Measurements from ENCODE around the gene UBE2M.

Gene UBE2M

DNA sequence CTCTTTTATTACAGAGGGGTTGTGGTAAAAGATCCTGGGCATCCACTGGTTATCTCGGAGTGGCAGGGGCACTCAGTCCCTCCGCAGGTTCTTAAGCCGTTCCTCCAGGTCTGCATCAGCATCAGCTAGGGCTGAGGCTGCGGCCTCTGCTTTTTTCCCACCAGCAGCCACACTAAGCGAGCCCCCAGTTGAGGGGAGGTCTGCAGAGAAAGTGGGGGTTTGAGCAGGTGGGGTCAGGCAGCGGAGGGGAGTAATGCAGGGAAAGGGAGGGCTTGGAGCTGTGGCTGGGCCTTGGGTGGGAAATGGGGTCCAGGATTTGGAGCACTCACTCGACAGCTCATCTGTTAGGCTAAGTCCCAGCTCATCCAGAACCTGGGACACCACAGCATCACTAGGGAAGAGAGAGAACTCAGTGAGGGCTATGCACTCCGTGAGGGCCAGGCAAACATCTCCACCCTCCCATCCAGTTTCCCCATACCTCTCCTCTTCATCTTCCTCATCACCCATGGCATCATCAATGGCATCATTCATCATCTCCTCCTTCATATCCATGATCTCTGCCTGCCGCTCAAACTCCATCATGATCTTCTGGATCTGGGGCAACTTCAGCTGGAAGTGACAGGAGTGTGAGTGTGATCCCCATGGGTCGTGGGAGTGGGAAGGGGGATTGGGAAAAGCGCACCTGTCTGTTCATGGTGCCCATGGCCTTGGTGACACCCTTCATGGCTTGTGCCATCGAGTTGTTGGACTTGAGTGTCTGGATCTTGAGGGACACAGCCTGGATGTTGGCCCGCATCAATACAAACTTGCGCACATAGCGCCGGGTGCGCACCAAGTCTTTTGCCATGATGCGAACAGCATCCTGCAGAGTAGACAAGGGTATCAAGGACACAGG lies 6.6 kb downstream of the UBE2M start:
- H3K18ac ChIP-seq (ENCODE audit: low read length): no peak overlapping the region
- peaks cover 2% of the 10 kb centered on the region for H3K9me3 ChIP-seq (ENCODE audit: insufficient read depth, low read depth, low read length)
- H3K14ac ChIP-seq (ENCODE audit: low read length): no peak overlapping the region
- H3K79me2 ChIP-seq (ENCODE audit: control insufficient read depth, insufficient read depth, low read length, poor library complexity): peaks cover 9% of the 10 kb centered on the region
- peaks cover 11 to 19% of the 10 kb centered on the region in 2 experiments for H3K4me1 ChIP-seq (ENCODE audit: control insufficient read depth in 1 of 2, insufficient read depth in 2 of 2, low read length in 2 of 2)
- peaks cover 8% of the 10 kb centered on the region for H3K79me1 ChIP-seq (ENCODE audit: low read length)
- no peak overlapping the region for H2AK5ac ChIP-seq (ENCODE audit: low read length)
- H4K91ac ChIP-seq (ENCODE audit: low read depth, low read length): no peak overlapping the region
- no peak overlapping the region for H4K8ac ChIP-seq (ENCODE audit: low read depth, low read length)
- H4K12ac ChIP-seq (ENCODE audit: low read depth, low read length): no peak overlapping the region
- DNase-seq: no peak
- H2AFZ ChIP-seq (ENCODE audit: insufficient read depth, low read length, poor library complexity): no peak overlapping the region
- H2BK120ac ChIP-seq (ENCODE audit: insufficient read depth, low read length, poor library complexity): no peak overlapping the region
- peak overlapping the region; percentile 19 for H3K4me3 ChIP-seq (ENCODE audit: low read depth, low read length)
- H2BK5ac ChIP-seq (ENCODE audit: low read depth, low read length, poor library complexity): no peak overlapping the region
- no peak overlapping the region for H3K4ac ChIP-seq (ENCODE audit: low read depth, low read length)
- WGBS (ENCODE audit: extremely low coverage, insufficient coverage, insufficient read length): no CpG with 5 or more reads among the region's 18 CpGs
- H3K4me2 ChIP-seq (ENCODE audit: low read length): no peak overlapping the region
- H3K36me3 ChIP-seq (ENCODE audit: control insufficient read depth in 1 of 2, insufficient read depth in 2 of 2, low read length in 2 of 2): peaks cover 75 to 76% of the 10 kb centered on the region in 2 experiments
- no peaks in the 10 kb centered on the region for H3K27me3 ChIP-seq (ENCODE audit: insufficient read depth, low read length)
- no peak overlapping the region for H3K27ac ChIP-seq (ENCODE audit: low read depth, low read length)
- H3K9ac ChIP-seq (ENCODE audit: low read length): no peak overlapping the region
- H3K23ac ChIP-seq (ENCODE audit: low read length): no peak overlapping the region
- no peak overlapping the region for H2BK12ac ChIP-seq (ENCODE audit: low read length)

DNA sequence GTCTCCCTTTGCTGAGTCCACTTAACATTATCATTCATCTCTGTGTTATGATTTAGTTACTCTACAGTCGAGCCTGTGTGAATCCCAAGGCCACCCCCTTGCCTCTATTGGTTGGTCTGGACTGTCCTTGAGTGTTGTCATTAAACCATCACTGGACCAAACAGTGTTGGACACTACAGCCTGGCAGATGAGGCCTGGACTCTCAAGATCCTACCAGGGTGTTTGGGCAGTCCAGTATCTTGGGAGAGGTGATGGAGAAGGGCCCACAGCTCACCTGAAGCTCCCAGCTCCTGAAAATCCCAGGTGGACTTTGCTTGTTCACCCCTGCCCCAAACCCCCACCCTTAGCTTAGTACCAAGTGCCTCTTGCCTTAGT lies 7.3 kb downstream of the UBE2M start:
- Histone ChIP-seq H4K8ac (ENCODE audit: low read depth, low read length) (no peak overlapping the region), H3K9ac (ENCODE audit: low read length) (no peak overlapping the region), H2BK12ac (ENCODE audit: low read length) (no peak overlapping the region), H3K4me3 (ENCODE audit: low read depth, low read length) (no peak overlapping the region), H3K27me3 (ENCODE audit: insufficient read depth, low read length) (no peaks in the 10 kb centered on the region), H3K14ac (ENCODE audit: low read length) (no peak overlapping the region), H4K91ac (ENCODE audit: low read depth, low read length) (no peak overlapping the region), H3K4me2 (ENCODE audit: low read length) (no peak overlapping the region), H3K23ac (ENCODE audit: low read length) (no peak overlapping the region), H2AFZ (ENCODE audit: insufficient read depth, low read length, poor library complexity) (no peak overlapping the region), H3K4me1 (ENCODE audit: control insufficient read depth in 1 of 2, insufficient read depth in 2 of 2, low read length in 2 of 2) (peaks cover 12 to 21% of the 10 kb centered on the region in 2 experiments), H3K27ac (ENCODE audit: low read depth, low read length) (no peak overlapping the region), H3K9me3 (ENCODE audit: insufficient read depth, low read depth, low read length) (peaks cover 2% of the 10 kb centered on the region), H2AK5ac (ENCODE audit: low read length) (no peak overlapping the region), H2BK5ac (ENCODE audit: low read depth, low read length, poor library complexity) (no peak overlapping the region), H2BK120ac (ENCODE audit: insufficient read depth, low read length, poor library complexity) (no peak overlapping the region), H3K36me3 (ENCODE audit: control insufficient read depth in 1 of 2, insufficient read depth in 2 of 2, low read length in 2 of 2) (peaks cover 71 to 75% of the 10 kb centered on the region in 2 experiments), H4K12ac (ENCODE audit: low read depth, low read length) (no peak overlapping the region), H3K79me1 (ENCODE audit: low read length) (peaks cover 8% of the 10 kb centered on the region), H3K79me2 (ENCODE audit: control insufficient read depth, insufficient read depth, low read length, poor library complexity) (peaks cover 14% of the 10 kb centered on the region), H3K18ac (ENCODE audit: low read length) (no peak overlapping the region), H3K4ac (ENCODE audit: low read depth, low read length) (no peak overlapping the region)
- WGBS (ENCODE audit: extremely low coverage, insufficient coverage, insufficient read length): no CpG with 5 or more reads among the region's 1 CpG
- DNase-seq: no peak

DNA sequence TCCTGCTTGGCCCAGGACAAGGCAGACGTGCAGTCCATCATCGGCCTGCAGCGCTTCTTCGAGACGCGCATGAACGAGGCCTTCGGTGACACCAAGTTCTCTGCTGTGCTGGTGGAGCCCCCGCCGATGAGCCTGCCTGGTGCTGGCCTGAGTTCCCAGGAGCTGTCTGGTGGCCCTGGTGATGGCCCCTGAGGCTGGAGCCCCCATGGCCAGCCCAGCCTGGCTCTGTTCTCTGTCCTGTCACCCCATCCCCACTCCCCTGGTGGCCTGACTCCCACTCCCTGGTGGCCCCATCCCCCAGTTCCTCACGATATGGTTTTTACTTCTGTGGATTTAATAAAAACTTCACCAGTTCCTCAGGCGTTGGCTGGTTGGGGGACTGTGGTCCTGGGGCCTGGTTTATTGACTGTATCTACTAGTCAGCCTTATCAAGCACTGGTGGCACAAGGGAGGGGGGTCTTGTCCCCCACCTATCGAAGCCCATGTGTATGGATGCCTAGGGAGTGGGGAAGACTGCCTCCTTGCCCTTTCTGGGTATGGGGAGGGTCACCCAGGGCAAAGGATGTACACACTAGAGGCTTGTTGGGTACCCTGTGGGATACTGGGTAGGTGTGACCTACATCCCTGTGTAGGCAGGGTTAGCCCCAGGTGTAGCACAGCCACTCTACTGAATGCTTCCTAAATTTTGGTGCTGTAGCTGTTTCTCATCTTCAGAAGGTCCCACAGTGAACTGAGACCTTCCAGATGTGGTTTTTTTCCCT lies 7.9 kb downstream of the UBE2M start:
- Histone ChIP-seq H3K14ac (ENCODE audit: low read length) (no peak overlapping the region), H3K36me3 (ENCODE audit: control insufficient read depth in 1 of 2, insufficient read depth in 2 of 2, low read length in 2 of 2) (peaks cover 70 to 76% of the 10 kb centered on the region in 2 experiments), H4K8ac (ENCODE audit: low read depth, low read length) (no peak overlapping the region), H3K9me3 (ENCODE audit: insufficient read depth, low read depth, low read length) (peaks cover 2% of the 10 kb centered on the region), H3K4me3 (ENCODE audit: low read depth, low read length) (no peak overlapping the region), H3K27me3 (ENCODE audit: insufficient read depth, low read length) (no peaks in the 10 kb centered on the region), H3K4me2 (ENCODE audit: low read length) (no peak overlapping the region), H3K79me1 (ENCODE audit: low read length) (peaks cover 8% of the 10 kb centered on the region), H2BK120ac (ENCODE audit: insufficient read depth, low read length, poor library complexity) (no peak overlapping the region), H2BK5ac (ENCODE audit: low read depth, low read length, poor library complexity) (no peak overlapping the region), H3K23ac (ENCODE audit: low read length) (no peak overlapping the region), H2BK12ac (ENCODE audit: low read length) (no peak overlapping the region), H3K4me1 (ENCODE audit: control insufficient read depth in 1 of 2, insufficient read depth in 2 of 2, low read length in 2 of 2) (peaks cover 14 to 25% of the 10 kb centered on the region in 2 experiments), H3K18ac (ENCODE audit: low read length) (no peak overlapping the region), H3K27ac (ENCODE audit: low read depth, low read length) (no peak overlapping the region), H3K9ac (ENCODE audit: low read length) (no peak overlapping the region), H2AK5ac (ENCODE audit: low read length) (no peak overlapping the region), H3K4ac (ENCODE audit: low read depth, low read length) (no peak overlapping the region), H4K91ac (ENCODE audit: low read depth, low read length) (no peak overlapping the region), H4K12ac (ENCODE audit: low read depth, low read length) (no peak overlapping the region), H3K79me2 (ENCODE audit: control insufficient read depth, insufficient read depth, low read length, poor library complexity) (peaks cover 20% of the 10 kb centered on the region), H2AFZ (ENCODE audit: insufficient read depth, low read length, poor library complexity) (no peak overlapping the region)
- no peak for DNase-seq
- WGBS (ENCODE audit: extremely low coverage, insufficient coverage, insufficient read length): no CpG with 5 or more reads among the region's 13 CpGs

DNA sequence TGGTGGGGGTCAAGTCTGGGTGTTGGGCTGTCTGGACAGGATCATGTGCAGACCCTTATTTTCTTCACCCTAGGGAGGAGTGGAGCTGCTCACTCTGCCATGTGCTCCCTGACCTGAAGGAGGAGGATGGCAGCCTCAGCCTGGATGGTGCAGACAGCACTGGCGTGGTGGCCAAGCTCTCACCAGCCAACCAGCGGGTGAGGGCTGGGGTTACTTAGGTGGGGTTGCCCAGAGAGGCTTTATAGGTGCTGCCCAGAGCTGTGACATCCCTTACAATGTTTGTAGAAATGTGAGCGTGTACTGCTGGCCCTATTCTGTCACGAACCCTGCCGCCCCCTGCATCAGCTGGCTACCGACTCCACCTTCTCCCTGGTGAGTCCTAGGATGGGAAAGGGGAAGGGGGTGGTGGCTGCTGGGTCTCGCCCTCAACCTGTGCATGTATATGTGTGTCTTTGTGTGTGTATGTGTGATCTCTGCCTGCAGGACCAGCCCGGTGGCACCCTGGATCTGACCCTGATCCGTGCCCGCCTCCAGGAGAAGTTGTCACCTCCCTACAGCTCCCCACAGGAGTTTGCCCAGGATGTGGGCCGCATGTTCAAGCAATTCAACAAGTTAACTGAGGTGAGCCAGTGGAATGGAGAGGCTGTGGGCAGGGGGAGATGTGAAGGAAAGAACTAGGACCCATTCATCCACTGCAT lies 8.6 kb downstream of the UBE2M start:
- Histone ChIP-seq H2BK120ac (ENCODE audit: insufficient read depth, low read length, poor library complexity) (no peak overlapping the region), H2AK5ac (ENCODE audit: low read length) (no peak overlapping the region), H3K23ac (ENCODE audit: low read length) (no peak overlapping the region), H3K9me3 (ENCODE audit: insufficient read depth, low read depth, low read length) (peaks cover 2% of the 10 kb centered on the region), H2AFZ (ENCODE audit: insufficient read depth, low read length, poor library complexity) (no peak overlapping the region), H3K36me3 (ENCODE audit: control insufficient read depth in 1 of 2, insufficient read depth in 2 of 2, low read length in 2 of 2) (peaks cover 70 to 74% of the 10 kb centered on the region in 2 experiments), H3K27me3 (ENCODE audit: insufficient read depth, low read length) (no peaks in the 10 kb centered on the region), H3K4ac (ENCODE audit: low read depth, low read length) (no peak overlapping the region), H4K12ac (ENCODE audit: low read depth, low read length) (no peak overlapping the region), H3K79me2 (ENCODE audit: control insufficient read depth, insufficient read depth, low read length, poor library complexity) (peaks cover 27% of the 10 kb centered on the region), H3K79me1 (ENCODE audit: low read length) (peaks cover 8% of the 10 kb centered on the region), H3K9ac (ENCODE audit: low read length) (no peak overlapping the region), H3K18ac (ENCODE audit: low read length) (no peak overlapping the region), H3K4me3 (ENCODE audit: low read depth, low read length) (no peak overlapping the region), H2BK5ac (ENCODE audit: low read depth, low read length, poor library complexity) (no peak overlapping the region), H4K8ac (ENCODE audit: low read depth, low read length) (no peak overlapping the region), H4K91ac (ENCODE audit: low read depth, low read length) (no peak overlapping the region), H3K4me2 (ENCODE audit: low read length) (no peak overlapping the region), H3K27ac (ENCODE audit: low read depth, low read length) (no peak overlapping the region), H3K4me1 (ENCODE audit: control insufficient read depth in 1 of 2, insufficient read depth in 2 of 2, low read length in 2 of 2) (peaks cover 14 to 22% of the 10 kb centered on the region in 2 experiments), H3K14ac (ENCODE audit: low read length) (no peak overlapping the region), H2BK12ac (ENCODE audit: low read length) (no peak overlapping the region)
- WGBS (ENCODE audit: extremely low coverage, insufficient coverage, insufficient read length): no CpG with 5 or more reads among the region's 11 CpGs
- DNase-seq: no peak

Data from trophoblast cell (in vitro differentiated cells and primary cell).